Subcutaneous abdominal adipose tissue (tissue), 5 donors: Measurements from ENCODE around the gene PDE8A.

ENCODE experiments used
- H3K27ac ChIP-seq: one replicate; pipeline ENCODE4 v1.7.0; 2013; ENCODE audit warnings: low read depth, mild to moderate bottlenecking, inconsistent platforms, low read length, moderate library complexity
- H3K27me3 ChIP-seq, 5 donors: one replicate each; pipeline ENCODE4 v1.7.0; 2013; ENCODE audit warnings: low read length in 5 of 5, inconsistent platforms in 1 of 5; ENCODE audit not compliant: control insufficient read depth in 5 of 5, insufficient read depth in 4 of 5
- H3K36me3 ChIP-seq, 5 donors: one replicate each; pipeline ENCODE4 v1.7.0; 2013; ENCODE audit warnings: low read length in 5 of 5; ENCODE audit not compliant: control insufficient read depth in 5 of 5, insufficient read depth in 5 of 5
- H3K4me1 ChIP-seq, 5 donors: one replicate each; pipeline ENCODE4 v1.7.0; 2013; ENCODE audit warnings: low read length in 5 of 5, mild to moderate bottlenecking in 3 of 5, moderate library complexity in 1 of 5; ENCODE audit not compliant: control insufficient read depth in 5 of 5, insufficient read depth in 5 of 5
- H3K4me3 ChIP-seq, 5 donors: one replicate each; pipeline ENCODE4 v1.7.0; 2013; ENCODE audit warnings: low read length in 5 of 5, low read depth in 1 of 5
- H3K9ac ChIP-seq, 5 donors: one replicate each; pipeline ENCODE4 v1.7.0; 2013; ENCODE audit warnings: low read length in 5 of 5, mild to moderate bottlenecking in 4 of 5, moderate library complexity in 3 of 5
- H3K9me3 ChIP-seq, 5 donors: one replicate each; pipeline ENCODE4 v1.7.0; 2013; ENCODE audit warnings: low read length in 5 of 5; ENCODE audit not compliant: control insufficient read depth in 5 of 5
- donor health status: healthy.
- donor health status: healthy.
- donor health status: healthy.
- donor health status: healthy.
- donor health status: healthy.

The PDE8A gene

DNA sequence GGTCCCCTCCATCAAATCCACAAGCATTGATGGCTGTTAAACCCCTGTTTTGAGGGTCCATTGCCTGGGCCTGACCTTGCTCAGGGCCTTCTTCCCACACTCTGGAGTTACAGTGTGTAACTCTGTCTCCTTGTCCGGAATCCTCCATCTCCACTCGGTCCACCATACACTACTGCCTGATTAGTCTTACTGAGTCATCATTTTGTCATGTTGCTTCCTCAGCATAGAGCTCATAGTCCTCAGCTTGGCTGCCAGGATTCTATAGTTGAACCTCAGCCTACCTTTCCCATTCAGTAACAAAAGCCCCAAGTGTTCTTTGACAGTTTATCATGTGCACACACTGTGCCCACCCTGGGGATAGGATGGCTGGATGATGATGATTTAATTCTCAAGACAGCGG, 113.0 kb downstream of the PDE8A start:
- H3K27me3 ChIP-seq, result no peaks in the 10 kb centered on the region
- H3K4me1 ChIP-seq, result no peaks in the 10 kb centered on the region
- H3K9me3 ChIP-seq, result no peaks in the 10 kb centered on the region
- no peak overlapping the region for H3K9ac ChIP-seq
- H3K36me3 ChIP-seq, result peaks cover 13 to 71% (median 57%) of the 10 kb centered on the region in 5 donors
- no peak overlapping the region for H3K4me3 ChIP-seq
- H3K27ac ChIP-seq, result no peak overlapping the region

DNA sequence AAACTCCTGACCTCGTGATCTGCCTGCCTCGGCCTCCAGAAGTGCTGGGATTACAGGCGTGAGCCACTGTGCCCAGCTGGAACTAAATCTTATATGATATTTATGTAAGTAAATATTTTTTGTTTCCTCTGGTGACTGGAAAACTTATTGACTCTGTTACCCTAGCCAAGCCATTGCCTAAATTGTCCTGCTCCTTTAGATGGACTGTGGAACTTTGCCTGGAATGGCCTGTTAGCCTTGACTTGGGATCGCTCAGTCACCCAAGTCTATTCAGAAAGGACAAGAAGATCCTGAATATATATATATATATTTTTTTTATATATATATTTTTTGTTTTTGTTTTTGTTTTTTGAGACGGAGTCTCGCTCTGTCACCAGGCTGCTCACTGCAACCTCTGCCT, 113.9 kb downstream of the PDE8A start:
- Histone ChIP-seq H3K27me3 (no peaks in the 10 kb centered on the region), H3K36me3 (peaks cover 10 to 71% (median 52%) of the 10 kb centered on the region in 5 donors), H3K4me3 (no peak overlapping the region), H3K9ac (no peak overlapping the region), H3K27ac (no peak overlapping the region), H3K4me1 (no peaks in the 10 kb centered on the region), H3K9me3 (no peaks in the 10 kb centered on the region)

DNA sequence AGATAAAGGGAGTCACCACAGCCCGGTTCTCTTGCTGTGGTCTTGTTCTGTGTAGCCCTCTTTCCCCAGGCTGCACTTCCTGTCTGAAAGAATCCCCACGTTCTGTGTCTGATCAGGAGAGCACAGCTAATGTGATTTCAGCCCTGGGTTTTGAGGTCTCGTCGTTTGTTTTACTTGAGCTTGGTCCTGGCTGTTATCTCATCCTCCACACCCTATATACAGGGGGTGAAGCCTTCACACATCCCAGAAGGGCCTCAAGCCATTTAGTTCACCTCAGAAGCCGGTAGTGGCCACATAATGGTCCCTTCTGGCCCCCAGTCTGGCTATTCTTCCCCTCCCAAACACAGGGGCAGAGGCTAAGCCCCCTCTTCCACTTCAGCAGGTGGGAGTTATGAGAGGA, 115.6 kb downstream of the PDE8A start:
- Histone ChIP-seq H3K9ac (no peak overlapping the region), H3K4me1 (no peaks in the 10 kb centered on the region), H3K4me3 (no peak overlapping the region), H3K27ac (no peak overlapping the region), H3K9me3 (no peaks in the 10 kb centered on the region), H3K27me3 (no peaks in the 10 kb centered on the region), H3K36me3 (peaks cover 10 to 70% (median 45%) of the 10 kb centered on the region in 5 donors)

DNA sequence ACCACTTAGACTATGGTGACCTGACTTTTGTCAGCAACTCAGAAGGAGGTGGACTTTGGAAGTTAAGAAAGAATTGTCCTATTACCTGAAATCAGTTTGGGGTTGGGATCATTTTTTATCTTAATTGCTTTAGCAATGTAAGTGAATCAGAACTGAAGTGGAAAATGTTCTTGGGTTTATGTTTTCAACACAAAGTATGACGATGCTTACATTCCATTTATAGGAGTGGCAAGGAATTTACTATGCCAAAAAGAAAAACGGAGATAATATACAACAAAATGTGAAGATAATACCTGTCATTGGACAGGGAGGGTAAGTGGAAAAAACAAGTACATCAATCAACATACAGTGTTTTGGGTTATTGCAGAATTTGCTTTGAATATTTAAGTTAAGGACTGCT, 116.1 kb downstream of the PDE8A start:
- H3K36me3 ChIP-seq, result peaks cover 10 to 68% (median 41%) of the 10 kb centered on the region in 5 donors
- H3K27me3 ChIP-seq, result no peaks in the 10 kb centered on the region
- no peak overlapping the region for H3K9ac ChIP-seq
- no peaks in the 10 kb centered on the region for H3K9me3 ChIP-seq
- no peak overlapping the region for H3K27ac ChIP-seq
- no peaks in the 10 kb centered on the region for H3K4me1 ChIP-seq
- no peak overlapping the region for H3K4me3 ChIP-seq

DNA sequence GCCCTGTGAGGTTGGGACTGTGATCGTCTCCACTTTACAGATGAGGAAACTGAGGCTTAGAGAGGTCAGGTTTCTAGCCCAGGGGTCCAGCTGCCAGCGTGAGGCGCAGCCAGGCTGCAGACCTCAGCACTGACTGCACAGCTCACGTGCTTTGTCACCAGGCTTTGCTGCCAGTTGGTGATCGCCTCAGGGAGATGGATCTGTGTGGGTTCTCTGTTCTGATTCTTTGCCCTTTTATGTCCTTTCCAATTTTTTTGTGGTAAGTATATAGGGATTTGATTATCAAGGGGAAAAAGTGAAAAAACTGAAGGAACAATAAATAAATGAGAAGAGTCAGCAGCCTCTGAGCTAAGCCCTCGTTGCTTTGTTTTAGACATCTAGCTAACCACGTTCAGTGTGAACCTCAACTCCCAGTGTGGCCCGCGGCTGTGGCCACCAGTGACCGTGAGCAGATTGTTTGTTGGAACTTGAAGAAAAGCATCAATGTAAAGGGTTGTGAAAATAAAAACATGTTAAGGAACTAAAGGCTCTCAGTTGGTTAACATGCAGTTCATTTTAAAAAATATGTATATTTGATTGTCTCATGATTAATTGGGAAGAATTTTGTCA, 117.6 kb downstream of the PDE8A start:
- peaks cover 8 to 63% (median 32%) of the 10 kb centered on the region in 5 donors for H3K36me3 ChIP-seq
- no peak overlapping the region for H3K27ac ChIP-seq

DNA sequence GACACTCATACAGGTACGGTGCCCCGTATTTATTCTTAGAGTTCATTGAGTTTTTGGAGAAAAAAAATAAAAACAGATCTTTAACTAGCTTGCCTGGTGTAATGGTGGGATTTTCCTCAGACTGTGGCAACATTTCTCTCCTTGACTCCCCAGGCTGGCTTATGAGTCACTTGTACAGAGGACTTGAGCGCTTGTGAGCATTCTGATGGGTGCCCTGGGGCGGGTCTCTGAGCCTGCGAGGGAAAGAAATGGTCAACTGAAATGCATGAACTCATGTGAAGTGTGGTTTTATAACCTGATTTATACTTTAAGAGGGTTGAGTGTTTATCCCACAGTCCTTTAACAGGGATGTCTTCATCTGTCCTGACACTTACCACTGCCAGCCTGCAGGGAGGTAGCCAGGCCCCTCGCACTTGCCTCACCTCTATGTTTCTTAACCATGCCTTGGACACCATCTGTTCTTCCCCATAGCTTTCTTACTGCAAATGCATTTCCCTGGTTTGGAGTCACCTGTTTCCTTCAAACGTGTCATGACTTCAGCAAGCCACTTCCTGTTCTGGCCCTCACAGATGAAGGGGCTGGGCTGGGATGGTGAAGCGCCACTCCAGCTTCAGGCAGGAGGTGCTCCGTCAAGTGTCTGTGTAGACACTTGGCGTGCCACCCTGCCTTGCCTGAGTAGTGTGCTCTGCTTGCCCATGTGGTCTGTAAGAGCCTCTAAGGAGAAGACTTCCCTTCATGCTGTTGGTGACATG, 118.7 kb downstream of the PDE8A start:
- peaks cover 6 to 57% (median 32%) of the 10 kb centered on the region in 5 donors for H3K36me3 ChIP-seq
- H3K4me3 ChIP-seq, result no peak overlapping the region
- H3K9me3 ChIP-seq, result no peaks in the 10 kb centered on the region
- no peaks in the 10 kb centered on the region for H3K4me1 ChIP-seq
- H3K27ac ChIP-seq, result no peak overlapping the region
- H3K27me3 ChIP-seq, result no peaks in the 10 kb centered on the region
- no peak overlapping the region for H3K9ac ChIP-seq

More for the DNA sequence above, 117.6 kb downstream of the PDE8A start:
- Histone ChIP-seq H3K9me3 (no peaks in the 10 kb centered on the region), H3K4me1 (no peaks in the 10 kb centered on the region), H3K4me3 (no peak overlapping the region), H3K9ac (no peak overlapping the region), H3K27me3 (no peaks in the 10 kb centered on the region)

DNA sequence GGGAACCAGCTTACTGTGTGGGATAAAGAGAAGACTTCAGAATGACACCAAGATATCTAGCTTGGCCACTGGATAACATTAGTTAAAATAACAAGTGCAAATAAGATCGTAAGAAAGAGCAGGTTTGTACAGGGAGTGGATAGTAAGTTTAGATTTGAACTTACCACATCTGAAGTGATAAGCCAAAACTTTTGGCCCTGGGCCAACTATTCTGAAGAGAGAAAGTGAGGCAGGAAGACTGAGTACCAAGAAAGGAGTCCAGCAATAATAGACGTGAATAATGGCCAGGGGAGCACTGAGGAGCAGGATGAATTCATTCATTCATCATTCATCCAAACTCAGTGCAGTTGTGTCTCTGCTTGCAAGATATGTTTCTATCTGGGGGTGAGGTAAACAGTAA, 122.9 kb downstream of the PDE8A start:
- H3K4me1 ChIP-seq, result no peaks in the 10 kb centered on the region
- H3K36me3 ChIP-seq, result peaks cover 11 to 53% (median 33%) of the 10 kb centered on the region in 5 donors
- no peak overlapping the region for H3K27ac ChIP-seq
- no peak overlapping the region for H3K9ac ChIP-seq
- no peaks in the 10 kb centered on the region for H3K9me3 ChIP-seq
- H3K27me3 ChIP-seq, result no peaks in the 10 kb centered on the region
- H3K4me3 ChIP-seq, result no peak overlapping the region

DNA sequence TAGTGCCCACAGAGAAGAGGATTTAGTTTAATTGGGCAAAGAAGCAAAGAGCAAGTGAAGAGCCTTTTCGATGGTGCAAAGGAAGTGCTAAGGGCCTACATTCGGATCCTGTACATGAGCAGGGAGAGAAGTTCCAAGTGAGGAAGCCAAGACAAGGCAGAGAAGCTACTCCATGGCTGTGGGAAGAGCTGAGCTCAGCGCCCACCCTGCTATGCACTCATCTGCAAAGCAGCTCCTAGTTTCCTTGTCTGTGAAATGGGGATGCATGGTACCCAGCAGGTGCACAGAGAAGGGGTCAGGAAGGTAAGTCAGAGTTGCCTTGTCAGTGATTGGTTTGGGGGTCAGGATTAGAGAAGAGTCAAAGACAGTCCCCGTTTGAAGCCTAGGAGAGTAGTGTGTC, 126.5 kb downstream of the PDE8A start:
- Histone ChIP-seq H3K4me3 (no peak overlapping the region), H3K36me3 (peaks cover 14 to 42% (median 26%) of the 10 kb centered on the region in 5 donors), H3K27me3 (no peaks in the 10 kb centered on the region), H3K4me1 (no peaks in the 10 kb centered on the region), H3K9me3 (no peaks in the 10 kb centered on the region), H3K9ac (no peak overlapping the region), H3K27ac (no peak overlapping the region)

DNA sequence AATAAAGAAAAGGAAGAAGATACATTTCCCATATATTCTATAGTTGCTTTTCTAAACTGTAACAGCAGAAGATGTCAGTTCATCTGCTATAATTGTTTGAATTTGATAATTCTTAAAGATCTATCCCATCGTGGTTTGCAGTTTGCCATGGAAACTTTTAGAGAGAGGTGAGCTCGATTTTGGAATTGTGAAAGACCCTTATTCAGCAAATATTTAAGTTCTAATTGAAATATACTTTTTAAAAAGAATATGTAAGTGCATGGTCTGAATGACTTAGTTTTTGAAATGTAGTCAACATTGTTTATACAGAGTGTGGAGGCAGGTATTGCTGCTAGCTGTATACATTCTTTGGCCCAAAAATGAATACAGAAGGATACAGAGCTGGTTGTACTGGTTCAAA, 127.7 kb downstream of the PDE8A start:
- Histone ChIP-seq H3K4me3 (no peak overlapping the region), H3K4me1 (no peaks in the 10 kb centered on the region), H3K9me3 (no peaks in the 10 kb centered on the region), H3K27ac (no peak overlapping the region), H3K9ac (no peak overlapping the region), H3K27me3 (no peaks in the 10 kb centered on the region), H3K36me3 (peaks cover 14 to 50% (median 37%) of the 10 kb centered on the region in 5 donors)

DNA sequence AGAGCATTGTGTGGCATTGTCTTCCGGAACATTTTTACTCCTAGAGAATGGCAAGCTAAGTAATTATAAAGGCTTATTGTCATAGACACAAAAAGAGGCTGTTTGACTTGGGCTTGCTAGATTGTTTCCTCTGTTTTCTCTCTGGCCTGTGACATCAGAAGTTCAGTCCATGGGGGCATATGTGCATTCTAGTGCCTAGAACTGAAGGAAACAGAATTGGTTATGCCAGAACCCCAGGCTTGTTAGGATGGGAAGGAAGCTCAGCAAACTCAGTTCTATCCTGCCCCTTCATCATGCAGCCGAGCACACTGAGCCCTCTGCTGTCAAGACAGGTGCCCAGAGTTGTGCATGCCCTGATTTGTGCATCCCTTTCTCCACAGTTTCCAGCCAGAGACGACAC, 131.3 kb downstream of the PDE8A start:
- Histone ChIP-seq H3K27ac (no peak overlapping the region), H3K4me1 (no peaks in the 10 kb centered on the region), H3K9me3 (no peaks in the 10 kb centered on the region), H3K9ac (no peak overlapping the region), H3K4me3 (no peak overlapping the region), H3K27me3 (no peaks in the 10 kb centered on the region), H3K36me3 (peaks cover 14 to 71% (median 57%) of the 10 kb centered on the region in 5 donors)
